Activated T-cell treated with anti-CD3 and anti-CD28 coated beads, Interleukin-2, amount 50 U/mL, for 72 hours (primary cell): ENCODE measurements around the gene TIMM23. TPM values are rescaled to one million over a fixed set of nuclear protein-coding genes. Genes with fewer than 3 reads are reported as not detected.
A peak's percentile ranks its signal among the peaks of the same experiment; 100 is the strongest.
"Not testable (repeated sequence)": the region's sequence is repeated elsewhere in the genome, so short reads cannot be mapped to it uniquely, and the experiment has no call there.

ENCODE experiments used
- ATAC-seq, 2 donors: fragments of 150-1000 bp; cut with Tn5 transposase; replicated peaks in 1 of 2; 2 replicates each; pipeline ENCODE4 v1.10.0; 2021; ENCODE audit warnings: moderate library complexity in 2 of 2, mild to moderate bottlenecking in 1 of 2
- DNase-seq, 2 donors: peaks; one replicate each; pipeline ENCODE4 v3.0.0; 2021 to 2022; ENCODE audit warnings: mixed read lengths in 1 of 2
- H3K27ac Mint-ChIP-seq: one replicate; pipeline ENCODE4 v1.8.0; 2022; ENCODE audit warnings: mild to moderate bottlenecking, moderate library complexity, mixed read lengths
- H3K27me3 Mint-ChIP-seq: one replicate; pipeline ENCODE4 v1.8.0; 2022; ENCODE audit warnings: low read depth, mixed read lengths
- H3K36me3 Mint-ChIP-seq, 2 donors: one replicate each; pipeline ENCODE4 v1.8.0; 2022; ENCODE audit warnings: mixed read lengths in 2 of 2, mild to moderate bottlenecking in 1 of 2; ENCODE audit not compliant: insufficient read depth in 2 of 2
- H3K4me1 Mint-ChIP-seq: one replicate; pipeline ENCODE4 v1.8.0; 2022; ENCODE audit warnings: low read depth, mixed read lengths
- H3K4me3 Mint-ChIP-seq, 2 donors: one replicate each; pipeline ENCODE4 v1.8.0; 2022; ENCODE audit warnings: mild to moderate bottlenecking in 2 of 2, mixed read lengths in 2 of 2, moderate library complexity in 2 of 2
- H3K9me3 Mint-ChIP-seq, 2 donors: one replicate each; pipeline ENCODE4 v1.8.0; 2022; ENCODE audit warnings: mixed read lengths in 2 of 2
- total RNA-seq, 2 donors: library from RNA; stranded (reverse); gene quantifications; one replicate each; pipeline ENCODE4 v1.2.3, GENCODE V29; 2022

TIMM23 gene
- total RNA-seq, 2 donors from 2014 or later = 32.8 to 35.4 TPM

DNA sequence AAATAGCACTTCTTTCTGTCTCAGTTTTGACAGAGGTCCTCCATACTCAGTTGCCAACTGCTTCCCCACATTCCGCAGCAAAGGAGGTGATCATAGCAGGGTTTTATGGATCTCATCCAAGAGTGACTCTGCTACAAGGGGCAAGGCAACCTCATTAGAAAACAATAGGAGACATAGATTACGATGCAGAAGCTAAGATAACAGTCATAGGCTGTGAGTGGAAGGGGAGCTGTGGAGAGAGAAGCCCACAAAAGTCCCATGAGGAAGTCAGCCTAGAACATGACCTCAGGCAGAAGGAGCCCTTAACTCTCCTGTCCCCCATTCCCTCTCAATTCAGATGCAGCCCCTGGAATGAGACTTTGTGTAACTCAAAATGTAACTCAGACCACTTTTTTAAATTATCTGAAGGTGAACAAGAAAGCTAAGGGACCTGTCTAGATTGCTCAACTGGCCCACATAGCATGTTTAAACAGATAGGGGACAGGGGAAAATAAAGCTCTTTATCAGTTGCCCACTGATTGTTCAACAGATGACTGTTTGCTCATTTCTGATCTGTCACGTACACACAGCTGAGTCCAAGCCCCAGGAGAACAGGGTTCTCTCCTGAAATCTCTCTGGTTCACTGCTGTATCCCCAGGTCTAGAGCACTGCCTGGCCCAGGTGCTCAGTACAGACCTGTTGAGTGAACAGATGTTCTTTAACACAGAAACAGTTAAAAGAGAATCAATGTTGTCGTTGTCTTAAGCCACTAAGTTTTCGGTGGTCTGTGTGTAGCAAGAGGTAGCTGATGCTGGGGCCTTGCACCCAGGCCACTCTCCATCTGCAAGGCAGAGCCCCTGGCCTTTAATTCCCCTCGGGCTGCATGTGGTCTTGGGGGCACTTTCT, 59.6 kb downstream of the TIMM23 start:
- Mint-ChIP-seq H3K27me3 (no peaks in the 10 kb centered on the region), H3K4me3 (peak overlapping the region; percentile 33 to 58), H3K27ac (peak overlapping the region; percentile 10), H3K4me1 (peaks cover 36% of the 10 kb centered on the region), H3K9me3 (no peaks in the 10 kb centered on the region), H3K36me3 (peaks cover 0 to 2% of the 10 kb centered on the region in 2 donors)
- no peak for DNase-seq
- no peak for ATAC-seq

DNA sequence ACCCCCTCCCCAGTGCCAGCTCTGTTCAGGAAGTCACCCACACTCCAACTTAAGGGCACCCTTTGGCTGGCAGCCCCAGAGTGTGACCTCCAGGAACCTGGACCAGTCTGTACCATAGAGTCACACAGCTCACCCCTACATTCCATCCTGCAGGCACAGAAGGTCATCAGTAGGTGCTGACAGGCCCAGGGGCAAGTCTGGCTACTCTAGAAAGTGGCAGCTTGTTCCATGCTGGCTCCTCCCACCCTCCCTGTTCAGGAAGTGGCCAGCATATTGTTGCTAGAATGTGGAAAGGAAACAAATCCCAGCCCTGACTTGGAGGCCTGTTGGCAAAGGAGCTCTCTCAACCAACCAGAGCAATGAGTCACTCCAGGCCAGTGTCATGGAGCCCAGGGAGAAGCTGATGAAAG, 61.3 kb downstream of the TIMM23 start:
- DNase-seq = no peak
- Mint-ChIP-seq H3K4me3 (no peak overlapping the region), H3K36me3 (no peaks in the 10 kb centered on the region), H3K27ac (no peak overlapping the region), H3K4me1 (peaks cover 18% of the 10 kb centered on the region), H3K27me3 (no peaks in the 10 kb centered on the region), H3K9me3 (no peaks in the 10 kb centered on the region)
- no peak for ATAC-seq

- Mint-ChIP-seq H3K9me3 (no peaks in the 10 kb centered on the region), H3K4me3 (no peak overlapping the region), H3K36me3 (no peaks in the 10 kb centered on the region), H3K27ac (no peak overlapping the region), H3K27me3 (no peaks in the 10 kb centered on the region), H3K4me1 (no peaks in the 10 kb centered on the region)
- ATAC-seq = no peak
- DNase-seq = no peak
These were observed 63.9 kb downstream of the TIMM23 start for GRCh38 chr10:46035923-46036849.

DNA sequence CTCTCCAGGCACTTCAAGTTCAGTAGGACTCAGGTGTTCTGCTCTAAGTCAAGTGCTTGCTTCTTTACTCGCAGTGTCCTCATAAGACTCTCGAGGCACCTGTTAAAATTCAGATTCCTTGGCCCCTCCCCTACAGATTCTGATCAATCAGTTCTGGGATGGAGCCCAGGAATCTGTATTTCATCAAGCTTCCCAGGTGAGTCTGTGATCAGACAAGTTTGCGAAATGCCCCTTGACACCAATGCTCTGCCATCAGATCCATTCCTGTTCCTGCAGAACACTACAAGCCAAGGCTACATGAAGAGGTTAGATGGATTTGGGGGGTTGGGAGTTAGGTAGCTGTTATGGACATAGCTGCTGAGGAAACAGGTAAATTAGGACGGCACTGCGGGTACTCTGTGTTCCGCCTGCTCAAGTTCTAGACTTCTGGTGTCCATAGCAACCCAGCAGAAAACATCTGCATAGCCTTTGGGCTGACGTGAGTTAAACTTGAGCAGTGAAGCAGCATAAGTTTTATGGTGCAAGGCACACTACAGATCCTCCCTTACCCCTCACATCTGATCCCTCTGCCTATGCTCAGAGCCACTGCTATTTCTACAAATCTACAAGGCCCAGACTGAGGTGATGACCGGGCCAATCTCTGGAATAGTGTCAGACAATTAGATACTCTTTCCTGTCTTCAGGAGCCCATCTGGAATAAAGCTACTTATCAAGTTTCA, 65.0 kb downstream of the TIMM23 start:
- H3K9me3 Mint-ChIP-seq = no peaks in the 10 kb centered on the region
- no peak overlapping the region for H3K4me3 Mint-ChIP-seq
- DNase-seq (no peak), ATAC-seq (no peak)
- no peaks in the 10 kb centered on the region for H3K4me1 Mint-ChIP-seq
- H3K27ac Mint-ChIP-seq = no peak overlapping the region
- no peaks in the 10 kb centered on the region for H3K27me3 Mint-ChIP-seq
- no peaks in the 10 kb centered on the region for H3K36me3 Mint-ChIP-seq

GRCh38 chr10:46040004-46040403, 67.7 kb downstream of the TIMM23 start:
- Mint-ChIP-seq H3K27ac (no peak overlapping the region), H3K4me1 (no peaks in the 10 kb centered on the region), H3K27me3 (no peaks in the 10 kb centered on the region), H3K4me3 (no peak overlapping the region), H3K36me3 (no peaks in the 10 kb centered on the region), H3K9me3 (no peaks in the 10 kb centered on the region)
- DNase-seq (no peak), ATAC-seq (no peak)

DNA sequence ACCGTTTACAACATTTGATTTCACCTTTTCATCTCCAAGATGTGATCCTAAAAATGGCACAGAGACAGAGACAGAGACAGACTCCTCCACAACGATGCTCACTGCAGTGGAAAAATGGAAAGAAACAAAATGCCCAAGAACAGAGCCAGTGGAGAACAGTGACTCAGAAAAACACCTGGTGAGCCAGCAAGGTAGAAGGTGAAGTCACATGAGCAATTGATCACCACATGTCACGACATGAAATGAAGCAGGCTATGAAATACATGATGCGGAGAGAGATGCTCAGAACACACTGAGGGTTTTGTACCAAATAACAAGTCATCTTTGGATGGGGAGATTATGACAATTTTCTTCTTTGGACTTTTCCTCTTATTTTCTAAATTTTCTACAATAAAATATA, 70.2 kb downstream of the TIMM23 start:
- ATAC-seq (no peak), DNase-seq (no peak)

GRCh38 chr10:46046261-46046660, 74.0 kb downstream of the TIMM23 start, which contains the start of gene MSMB:
Gene MSMB, minus strand, starts transcription at chr10:46046269. Its CDS starts 32 bp downstream, at chr10:46046237.
- no peaks in the 10 kb centered on the region for H3K36me3 Mint-ChIP-seq
- H3K9me3 Mint-ChIP-seq = no peaks in the 10 kb centered on the region
- H3K4me3 Mint-ChIP-seq = no peak within 1 kb of the TSS
- no peaks in the 10 kb centered on the region for H3K4me1 Mint-ChIP-seq
- H3K27me3 Mint-ChIP-seq = no peaks in the 10 kb centered on the region
- H3K27ac Mint-ChIP-seq = no peak within 1 kb of the TSS
- ATAC-seq (no peak), DNase-seq (no peak)

More for the DNA sequence above, 70.2 kb downstream of the TIMM23 start:
- Mint-ChIP-seq H3K9me3 (no peaks in the 10 kb centered on the region), H3K4me3 (no peak overlapping the region), H3K27me3 (no peaks in the 10 kb centered on the region), H3K4me1 (no peaks in the 10 kb centered on the region), H3K27ac (no peak overlapping the region), H3K36me3 (no peaks in the 10 kb centered on the region)

- Mint-ChIP-seq H3K36me3 (no peaks in the 10 kb centered on the region), H3K27ac (no peak overlapping the region), H3K9me3 (no peaks in the 10 kb centered on the region), H3K4me1 (no peaks in the 10 kb centered on the region), H3K4me3 (no peak overlapping the region), H3K27me3 (no peaks in the 10 kb centered on the region)
- ATAC-seq = no peak
- no peak for DNase-seq
These were observed 75.9 kb downstream of the TIMM23 start for GRCh38 chr10:46048152-46048551.

DNA sequence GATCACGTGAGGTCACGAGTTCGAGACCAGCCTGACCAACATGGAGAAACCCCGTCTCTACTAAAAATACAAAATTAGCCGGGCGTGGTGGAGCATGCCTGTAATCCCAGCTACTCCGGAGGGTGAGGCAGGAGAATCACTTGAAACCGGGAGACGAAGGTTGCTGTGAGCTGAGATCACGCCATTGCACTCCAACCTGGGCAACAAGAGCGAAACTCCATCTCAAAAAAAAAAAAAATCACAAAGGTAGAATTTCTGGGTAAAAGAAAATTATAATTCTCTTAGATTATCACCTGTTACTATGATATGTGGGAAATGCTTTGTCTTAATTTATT, 77.2 kb downstream of the TIMM23 start:
- H3K36me3 Mint-ChIP-seq, H3K4me1 Mint-ChIP-seq, DNase-seq, H3K27ac Mint-ChIP-seq, H3K9me3 Mint-ChIP-seq, H3K4me3 Mint-ChIP-seq, ATAC-seq, H3K27me3 Mint-ChIP-seq: not testable (repeated sequence)

DNA sequence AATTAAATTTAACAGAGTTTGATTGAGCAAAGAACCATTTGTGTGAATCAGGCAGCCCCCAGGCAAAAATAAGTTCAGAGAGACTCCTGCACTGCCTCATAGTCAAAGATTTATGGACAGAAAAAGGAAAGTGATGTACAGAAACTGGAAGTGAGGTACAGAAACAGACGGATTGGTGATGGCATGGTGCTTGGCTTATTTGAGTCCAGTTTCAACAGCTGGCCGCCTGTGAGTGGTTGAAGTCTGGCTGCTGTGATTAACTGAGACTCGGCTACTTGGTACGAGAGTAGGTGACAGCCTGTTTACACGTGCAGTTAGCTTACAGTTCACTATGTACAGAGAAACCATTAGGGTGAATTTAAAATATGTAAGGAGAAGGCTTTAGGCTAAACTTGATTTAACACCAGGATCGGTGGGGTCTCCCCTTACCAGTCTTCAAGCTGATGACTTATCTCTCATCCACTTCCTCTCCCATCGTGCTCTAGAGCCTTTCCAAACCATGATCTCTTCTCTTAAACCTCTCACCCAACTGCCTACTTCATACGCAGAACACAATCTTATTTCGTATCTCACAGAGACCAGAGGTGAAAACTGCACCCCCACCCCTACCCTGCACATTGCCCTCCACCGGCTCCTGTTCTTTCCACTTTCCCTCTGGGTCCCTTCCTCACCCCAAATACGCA, 78.8 kb downstream of the TIMM23 start:
- H3K9me3 Mint-ChIP-seq = no peaks in the 10 kb centered on the region
- no peak overlapping the region for H3K4me3 Mint-ChIP-seq
- H3K4me1 Mint-ChIP-seq = no peaks in the 10 kb centered on the region
- no peaks in the 10 kb centered on the region for H3K36me3 Mint-ChIP-seq
- no peaks in the 10 kb centered on the region for H3K27me3 Mint-ChIP-seq
- ATAC-seq (no peak), DNase-seq (no peak)
- no peak overlapping the region for H3K27ac Mint-ChIP-seq

GRCh38 chr10:46052057-46052790, 79.9 kb downstream of the TIMM23 start:
- peaks cover 2 to 3% of the 10 kb centered on the region in 2 donors for H3K9me3 Mint-ChIP-seq
- ATAC-seq (no peak), DNase-seq (no peak)
- no peak overlapping the region for H3K4me3 Mint-ChIP-seq
- peaks cover under 1 to 4% of the 10 kb centered on the region in 2 donors for H3K36me3 Mint-ChIP-seq
- H3K4me1 Mint-ChIP-seq = no peaks in the 10 kb centered on the region
- no peak overlapping the region for H3K27ac Mint-ChIP-seq
- H3K27me3 Mint-ChIP-seq = no peaks in the 10 kb centered on the region

DNA sequence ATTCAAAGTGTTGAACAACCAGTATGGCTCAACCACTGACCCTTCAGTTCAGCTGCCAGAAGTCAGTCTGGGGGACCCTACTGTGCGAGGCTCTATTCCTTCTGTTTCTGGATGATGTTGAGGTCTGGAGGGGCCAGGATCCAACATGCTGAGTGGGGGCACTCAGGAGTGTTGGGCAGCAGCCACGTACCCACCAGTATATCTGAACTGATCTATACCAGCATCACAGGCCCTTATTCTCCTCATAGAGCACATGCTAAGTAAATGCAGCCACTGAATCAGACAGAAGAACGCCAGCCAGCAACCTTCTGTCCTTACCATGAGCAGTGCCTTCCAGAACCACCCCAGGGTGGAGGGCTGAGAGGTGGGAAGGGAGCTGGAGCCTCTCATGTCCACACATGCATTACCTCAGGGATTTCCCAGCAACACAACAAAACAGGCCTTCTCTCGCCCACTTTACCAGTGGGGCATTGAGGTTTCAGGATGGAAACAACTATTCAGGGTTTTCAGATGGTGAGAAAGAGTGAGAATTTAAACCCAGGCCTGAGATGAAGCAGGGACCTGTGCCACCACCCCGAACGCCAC, 80.6 kb downstream of the TIMM23 start:
- DNase-seq (no peak), ATAC-seq (no peak)
- Mint-ChIP-seq H3K27ac (no peak overlapping the region), H3K9me3 (peaks cover 5 to 6% of the 10 kb centered on the region in 2 donors), H3K27me3 (no peaks in the 10 kb centered on the region), H3K4me1 (no peaks in the 10 kb centered on the region), H3K36me3 (peaks cover 2 to 5% of the 10 kb centered on the region in 2 donors), H3K4me3 (no peak overlapping the region)
